Measurements from ENCODE around the gene PRR14.
A peak's percentile ranks its signal among the peaks of the same experiment; 100 is the strongest.

The PRR14 gene

GRCh38 chr16:30622455-30623032, 28.2 kb upstream of the PRR14 start:
- TF ChIP-seq CTCF (IDR thresholded peaks at IDR 0.05), result no peak

GRCh38 chr16:30623536-30624283, 27.1 kb upstream of the PRR14 start:
- no peak for TF ChIP-seq CTCF (IDR thresholded peaks at IDR 0.05)

- TF ChIP-seq CTCF (IDR thresholded peaks at IDR 0.05), result no peak
These were observed 24.5 kb upstream of the PRR14 start for GRCh38 chr16:30626236-30626635.

- peak; percentile 87 for TF ChIP-seq CTCF (IDR thresholded peaks at IDR 0.05)
These were observed 21.9 kb upstream of the PRR14 start for GRCh38 chr16:30628628-30629540.

- no peak for TF ChIP-seq CTCF (IDR thresholded peaks at IDR 0.05)
These were observed 17.2 kb upstream of the PRR14 start for GRCh38 chr16:30633526-30633925.

GRCh38 chr16:30636599-30636998, 14.2 kb upstream of the PRR14 start:
- TF ChIP-seq CTCF (IDR thresholded peaks at IDR 0.05), result no peak

GRCh38 chr16:30637944-30638343, 12.8 kb upstream of the PRR14 start:
- peak; percentile 54 for TF ChIP-seq CTCF (IDR thresholded peaks at IDR 0.05)

Data from LNCAP (cell line).